ENCODE measurements around the gene IDNK. TPM values are rescaled to one million over a fixed set of nuclear protein-coding genes. Genes with fewer than 3 reads are reported as not detected.

The IDNK gene
- total RNA-seq, 1 donor from 2014 or later, result 3.7 TPM

DNA sequence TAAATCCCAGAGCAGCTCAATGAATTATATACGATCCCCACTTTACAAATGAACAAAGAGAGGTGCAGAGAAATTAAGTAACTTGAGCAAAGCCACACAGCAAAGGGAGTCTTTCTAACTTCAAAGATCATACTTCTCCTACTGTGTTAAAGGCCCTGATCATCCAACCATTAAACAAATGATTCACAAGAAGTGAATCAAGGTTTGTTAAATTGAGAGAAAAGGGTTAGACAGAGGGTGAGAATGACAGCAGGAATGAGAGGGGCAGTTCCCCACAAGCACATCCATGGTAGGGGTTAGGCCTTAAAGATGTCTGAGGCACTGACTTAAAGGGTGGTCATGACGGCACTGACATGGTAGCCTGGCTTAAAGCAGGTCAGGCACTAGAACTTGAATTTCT, 10.7 kb downstream of the IDNK start:
- DNase-seq, result no peak

DNA sequence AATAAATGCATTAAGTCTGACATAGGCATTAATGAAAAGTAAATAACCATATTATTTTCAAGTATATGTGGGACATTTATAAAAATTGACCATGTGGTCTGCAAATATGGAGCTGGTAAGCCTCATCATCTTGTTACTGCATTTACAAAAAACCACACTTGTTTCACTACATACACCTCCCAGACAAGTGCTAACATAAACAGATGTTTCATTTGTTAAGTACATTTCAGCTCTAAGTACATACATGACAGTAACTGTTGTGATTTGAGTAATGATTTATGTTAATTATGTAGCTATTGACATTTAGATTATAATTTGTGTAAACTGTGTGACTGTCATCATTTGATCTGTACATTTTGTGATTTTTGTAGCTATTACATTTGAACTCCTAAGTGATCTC, 13.9 kb downstream of the IDNK start:
- DNase-seq, result no peak

DNA sequence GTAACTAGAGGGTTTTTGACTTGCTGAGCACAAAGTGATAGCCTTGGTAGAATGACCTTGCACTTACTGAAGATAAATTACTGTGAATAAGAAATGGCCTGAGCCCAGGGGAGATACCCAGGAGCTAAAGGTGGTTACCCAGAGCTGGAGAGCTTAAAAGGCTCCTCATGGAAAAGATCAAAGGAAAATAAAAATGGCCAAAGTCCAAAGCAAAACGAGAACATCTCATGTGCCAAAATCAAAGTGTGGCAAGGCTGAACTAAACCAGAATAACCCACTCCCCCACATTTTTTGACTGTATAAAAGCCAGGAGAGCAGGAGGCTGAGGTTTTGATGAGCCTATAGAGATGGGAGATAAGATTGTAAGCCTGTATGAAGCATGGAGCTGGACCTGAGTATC, 14.4 kb downstream of the IDNK start:
- DNase-seq, result no peak

DNA sequence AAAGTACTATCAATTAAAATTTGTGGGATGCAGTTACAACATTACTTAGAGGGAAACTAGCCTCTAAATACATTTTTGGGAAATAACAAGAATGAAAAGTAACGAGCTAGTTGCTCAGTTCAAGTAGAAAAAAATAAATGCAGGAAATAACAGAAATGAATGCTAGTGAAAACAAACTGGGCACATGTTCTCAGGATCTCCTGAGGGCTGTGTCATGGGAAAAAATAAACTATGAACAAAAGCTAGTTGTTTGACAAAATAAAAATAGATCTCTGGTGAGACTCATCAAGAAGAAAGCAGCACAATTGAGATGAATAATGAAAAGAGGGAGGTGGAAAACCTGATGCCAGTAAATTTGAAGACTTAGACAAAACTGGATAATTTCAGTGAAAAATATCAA, 16.3 kb downstream of the IDNK start:
- DNase-seq, result no peak

DNA sequence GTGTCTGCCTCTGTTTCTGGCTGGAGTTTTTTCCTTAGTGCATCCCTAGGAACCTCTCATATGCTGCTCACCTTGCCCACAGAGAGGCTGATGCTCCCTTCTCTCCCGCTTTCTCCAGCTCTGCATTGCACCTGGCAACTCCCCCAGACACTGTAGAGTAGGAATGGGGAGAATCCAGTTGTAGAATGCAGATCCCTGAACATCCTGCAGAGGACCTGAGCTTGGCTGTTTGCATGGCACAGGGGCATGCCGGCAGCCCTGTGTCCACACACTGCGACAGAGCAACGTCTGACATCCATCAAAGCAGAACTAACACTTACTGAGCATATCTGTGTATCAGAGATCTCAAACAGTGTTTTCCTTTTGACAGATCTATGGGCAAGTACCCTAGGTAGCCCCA, 19.9 kb downstream of the IDNK start:
- DNase-seq, result no peak

DNA sequence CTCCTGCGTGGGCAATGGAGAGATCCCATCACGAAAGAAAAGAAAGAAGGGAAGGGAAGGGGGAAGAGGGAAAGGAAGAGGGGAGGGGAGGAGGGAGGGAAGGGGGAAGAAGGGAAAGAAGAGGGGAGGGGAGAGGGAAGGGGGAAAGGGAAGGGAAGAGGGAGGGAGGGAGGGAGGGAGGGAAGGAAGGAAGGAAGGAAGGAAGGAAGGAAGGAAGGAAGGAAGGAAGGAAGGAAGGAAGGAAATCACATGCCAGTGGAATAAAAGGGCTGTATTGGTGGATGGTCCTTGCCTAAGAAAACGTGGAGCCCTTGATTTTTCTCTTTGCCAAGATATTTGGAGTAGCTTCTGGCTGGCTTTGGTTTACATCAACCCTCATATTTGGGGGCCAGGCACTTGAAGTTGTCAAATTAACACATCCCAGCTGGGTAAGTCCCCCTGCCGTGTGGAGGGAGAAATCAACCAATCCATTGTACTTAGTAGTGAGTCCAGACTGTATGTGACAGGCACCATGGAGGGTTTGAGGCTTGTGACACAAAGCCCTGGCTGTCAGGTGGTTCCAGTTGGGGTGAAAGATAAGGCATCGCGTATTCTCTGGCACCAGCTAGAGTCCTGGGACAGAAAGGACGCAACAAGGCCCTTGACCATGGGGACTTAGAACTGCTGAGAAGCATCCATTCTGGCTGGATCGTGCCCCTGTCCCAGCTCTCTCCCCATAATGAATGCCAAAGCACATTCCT, 23.7 kb downstream of the IDNK start:
- peak; percentile 35 for DNase-seq

DNA sequence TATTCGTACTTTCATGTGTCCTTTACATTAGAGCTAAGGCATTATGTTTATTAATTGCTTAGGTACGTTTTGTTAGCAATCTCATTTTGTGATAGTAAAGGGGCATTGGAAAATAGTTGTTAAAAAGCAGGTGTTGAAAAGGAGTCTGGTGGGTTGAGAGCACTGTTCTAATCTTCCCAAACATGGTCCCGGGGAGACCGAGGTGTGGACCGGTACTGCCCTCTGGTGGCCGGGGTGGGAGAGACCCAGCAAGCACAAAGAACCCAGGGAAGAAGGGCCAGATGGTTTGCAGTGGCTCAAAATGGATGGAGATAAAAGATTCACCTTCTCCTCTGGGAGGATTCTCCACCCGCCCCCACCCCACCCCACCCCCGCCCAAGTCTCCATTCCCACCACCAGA, 26.1 kb downstream of the IDNK start:
- peak; percentile 64 for DNase-seq

DNA sequence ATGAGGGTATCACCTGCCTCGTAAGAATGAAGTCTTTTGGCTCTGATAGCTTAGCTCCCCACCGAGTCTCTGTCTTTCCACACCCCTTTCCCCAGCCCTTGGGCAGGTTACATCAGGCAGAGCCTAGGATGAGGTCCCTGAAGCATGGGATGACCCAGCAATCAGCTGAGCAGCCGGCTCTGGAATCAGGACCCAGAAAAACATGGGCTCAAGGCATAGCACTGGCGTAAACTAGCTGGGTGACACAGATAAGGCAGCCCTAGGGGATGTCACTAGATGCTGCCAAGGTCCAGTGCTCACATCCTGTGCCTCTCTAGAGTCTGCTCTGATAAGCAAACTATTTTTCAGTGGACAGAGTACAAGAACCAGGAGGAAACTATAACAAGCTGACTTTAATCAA, 26.6 kb downstream of the IDNK start:
- peak; percentile 2 for DNase-seq

DNA sequence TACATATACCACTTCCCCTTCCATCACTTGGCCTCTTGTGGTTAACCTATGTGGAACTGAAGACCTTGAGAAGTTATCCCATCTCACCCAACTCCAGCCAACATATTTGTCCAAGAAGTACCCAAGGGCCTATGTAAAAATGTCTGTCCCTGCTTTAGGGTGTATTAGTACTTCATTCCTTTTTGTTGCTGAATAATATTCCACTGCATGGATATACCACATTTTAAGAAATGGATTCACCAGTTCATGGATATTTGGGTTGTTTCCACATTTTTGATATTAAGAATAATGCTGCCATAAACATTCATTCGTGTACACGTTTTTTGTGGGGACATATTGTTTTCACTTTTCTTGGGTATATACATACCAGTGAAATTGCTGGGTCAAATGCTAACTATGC, 28.6 kb downstream of the IDNK start:
- no peak for DNase-seq

DNA sequence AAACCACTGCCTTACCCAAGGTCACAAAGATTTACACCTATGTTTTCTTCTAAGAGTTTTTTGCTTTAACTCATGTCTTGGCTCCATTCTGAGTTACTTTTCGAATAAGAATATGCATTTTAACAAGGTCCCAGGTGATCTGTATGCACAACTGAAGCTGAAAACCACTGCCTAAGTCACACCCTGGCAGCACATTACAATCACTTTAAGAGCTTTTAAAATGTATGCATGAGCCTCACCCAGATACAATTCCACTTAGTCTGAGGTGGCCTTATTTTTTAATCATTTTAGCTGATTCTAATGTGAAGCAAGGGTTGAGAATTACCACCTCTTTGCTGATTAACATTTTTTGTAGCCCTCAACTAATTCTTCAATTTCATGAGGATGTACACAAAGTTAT, 29.5 kb downstream of the IDNK start:
- DNase-seq, result no peak

DNA sequence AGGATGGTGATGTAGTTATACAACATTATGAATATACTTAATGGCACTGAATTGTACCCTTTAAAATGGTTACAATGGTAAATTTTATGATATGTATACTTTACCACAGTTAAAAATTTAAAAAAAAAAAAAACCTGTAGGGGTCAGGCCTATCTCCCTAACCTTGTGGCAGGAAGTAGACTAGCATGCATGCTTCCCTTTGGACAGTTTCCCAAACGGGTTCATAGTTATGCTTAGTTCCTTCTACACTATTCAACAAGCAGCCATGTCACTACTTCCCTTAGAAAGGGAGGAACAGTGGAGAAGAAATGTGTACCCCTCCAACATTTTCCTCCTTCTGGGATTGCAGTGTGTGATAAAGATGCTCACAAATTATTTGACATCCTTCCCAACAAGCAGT, 32.5 kb downstream of the IDNK start:
- no peak for DNase-seq

DNA sequence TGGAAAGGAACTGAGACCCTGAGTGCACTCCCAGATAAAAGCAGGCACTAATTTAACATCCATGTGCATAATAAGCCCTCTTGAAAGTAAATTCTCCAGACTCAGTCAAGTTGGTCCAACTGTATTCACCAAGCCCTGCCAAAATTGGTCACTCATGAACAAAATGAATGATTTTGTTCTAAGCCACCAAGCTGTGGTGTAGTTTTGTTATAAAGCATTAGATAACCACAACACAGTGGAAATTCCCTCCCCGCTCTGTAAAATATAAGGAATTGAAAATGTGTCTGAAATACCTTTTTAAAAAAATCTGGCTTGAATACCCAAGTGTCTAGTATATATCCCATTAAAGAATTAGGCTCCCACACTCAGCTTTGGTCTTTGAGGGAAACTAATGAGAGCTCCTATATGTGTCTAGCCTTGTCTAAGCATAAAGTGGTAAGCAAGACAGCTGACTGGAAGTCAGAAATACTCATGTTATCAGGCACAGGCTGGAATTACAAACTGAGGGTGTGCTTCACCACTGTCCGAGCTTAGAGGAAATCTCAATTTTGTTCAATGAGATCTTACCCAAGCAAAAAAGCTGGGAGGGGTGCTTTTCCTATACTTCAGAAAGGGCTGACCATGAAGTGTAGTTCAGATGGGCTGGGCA, 33.2 kb downstream of the IDNK start:
- no peak for DNase-seq

DNA sequence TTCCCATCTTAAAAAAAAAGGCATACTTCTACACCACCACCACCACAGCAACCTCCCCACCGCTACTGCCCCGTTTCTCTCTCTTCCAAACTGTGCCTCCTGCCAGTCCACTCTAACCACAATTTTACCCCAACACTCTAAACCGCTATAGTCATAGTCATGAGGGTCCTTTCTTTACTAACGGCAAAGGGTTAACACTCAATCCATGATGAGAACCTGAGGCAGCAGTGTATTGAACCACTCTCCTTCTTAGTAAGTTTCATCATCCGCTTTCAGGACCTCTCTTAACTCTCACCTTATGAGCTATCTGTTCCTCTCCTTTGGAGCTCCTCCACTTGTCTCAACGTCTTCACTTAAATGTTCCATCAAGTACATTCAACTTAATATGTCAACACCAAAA, 34.0 kb downstream of the IDNK start:
- no peak for DNase-seq

DNA sequence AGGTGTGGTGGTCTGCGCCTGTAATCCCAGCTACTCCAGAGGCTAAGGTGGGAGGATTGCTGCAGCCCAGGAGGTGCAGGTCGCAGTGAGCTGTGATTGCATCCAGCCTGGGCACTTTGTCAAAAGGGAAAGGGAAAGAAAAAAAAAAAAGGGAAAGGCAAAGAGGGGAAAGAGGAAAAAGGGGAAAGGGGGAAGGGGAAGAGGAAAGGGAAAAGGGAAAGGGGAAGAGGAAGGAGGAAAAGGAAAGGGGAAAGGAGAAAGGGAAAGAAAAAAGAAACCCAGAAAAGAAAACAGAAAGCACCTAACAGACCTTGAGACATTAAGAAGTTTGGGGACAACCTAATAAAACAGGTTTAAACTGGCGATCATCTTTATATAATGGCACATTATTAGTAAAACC, 40.0 kb downstream of the IDNK start:
- DNase-seq, result no peak

DNA sequence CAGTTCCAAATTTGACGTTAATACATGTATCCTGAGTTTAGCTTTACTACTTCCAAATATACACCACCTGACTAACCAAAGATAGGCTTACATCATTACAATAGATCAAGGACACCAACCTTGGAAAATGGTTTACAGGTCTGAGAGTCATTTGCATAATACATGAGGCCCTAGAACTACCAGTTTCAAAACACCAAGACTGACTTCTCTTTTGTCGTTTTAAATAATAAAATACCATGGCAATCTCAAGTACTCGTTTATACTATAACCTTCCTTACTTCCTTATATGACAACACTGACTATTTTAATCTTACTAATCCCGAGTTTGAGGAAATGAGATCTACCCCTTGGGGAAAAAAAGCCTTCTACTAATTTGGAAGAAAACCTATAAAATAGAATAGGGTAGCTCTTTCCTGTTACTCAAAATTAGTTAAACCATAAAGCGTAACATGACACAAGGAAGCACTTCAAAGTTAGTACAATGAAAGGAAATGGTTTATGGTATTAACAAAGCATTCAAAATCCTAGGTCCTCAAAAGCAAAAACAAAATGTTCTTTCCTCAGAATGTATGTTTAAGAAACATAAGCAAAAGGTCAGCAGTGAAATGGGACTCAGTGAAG, 42.7 kb downstream of the IDNK start:
- no peak for DNase-seq

DNA sequence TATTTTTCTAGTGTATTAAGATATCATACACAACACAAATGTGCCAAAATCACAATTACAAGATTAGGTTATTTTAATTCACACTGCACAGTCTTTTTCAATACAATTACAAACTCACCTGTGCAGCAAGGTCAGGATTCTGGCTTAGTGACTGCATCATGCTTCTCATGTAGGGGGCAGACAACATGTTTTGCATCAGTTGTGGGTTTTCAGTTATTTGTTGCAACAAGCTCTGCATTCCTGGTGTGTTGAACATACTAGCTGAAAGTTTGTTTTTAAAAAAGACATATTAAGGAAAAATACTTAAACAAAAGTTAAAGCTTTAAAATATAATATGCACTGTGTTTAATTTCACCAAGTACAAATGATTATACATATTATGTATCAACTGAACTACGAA, 46.1 kb downstream of the IDNK start:
- DNase-seq, result no peak

DNA sequence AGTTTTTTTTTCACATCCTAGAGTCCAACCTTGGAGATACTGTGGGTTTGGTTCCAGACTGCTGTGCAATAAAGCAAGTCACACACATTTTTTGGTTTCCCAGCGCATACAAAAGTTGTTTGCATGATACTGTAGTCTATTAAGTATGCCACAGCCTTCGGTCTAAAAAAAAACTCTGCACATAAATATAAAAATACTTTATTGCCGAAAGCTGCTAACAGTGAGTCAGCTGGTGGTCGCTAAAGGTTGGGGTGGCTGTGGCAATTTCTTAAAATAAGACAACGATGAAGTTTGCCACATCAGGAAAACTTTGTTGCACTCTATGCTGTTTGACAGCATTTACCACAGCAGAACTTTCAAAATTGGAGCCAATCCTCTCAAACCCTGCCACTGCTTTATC, 47.4 kb downstream of the IDNK start:
- DNase-seq, result no peak

DNA sequence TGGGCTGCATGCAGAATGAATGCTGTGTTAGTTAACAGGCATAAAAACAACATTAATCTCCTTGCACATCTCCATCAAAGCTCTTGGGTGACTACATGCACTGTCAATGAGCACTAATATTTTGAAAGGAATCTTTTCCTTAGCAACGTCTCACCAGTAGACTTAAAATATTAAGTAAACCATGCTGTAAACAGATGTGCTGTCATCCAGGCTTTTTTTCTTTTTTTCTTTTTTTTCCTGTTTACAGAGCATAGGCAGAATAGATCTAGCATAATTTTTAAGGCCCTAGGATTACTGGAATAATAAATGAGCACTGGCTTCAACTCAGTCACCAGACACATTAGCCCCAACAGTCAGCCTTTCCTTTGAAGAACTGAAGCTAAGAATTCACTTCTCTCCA, 48.5 kb downstream of the IDNK start:
- DNase-seq, result no peak

DNA sequence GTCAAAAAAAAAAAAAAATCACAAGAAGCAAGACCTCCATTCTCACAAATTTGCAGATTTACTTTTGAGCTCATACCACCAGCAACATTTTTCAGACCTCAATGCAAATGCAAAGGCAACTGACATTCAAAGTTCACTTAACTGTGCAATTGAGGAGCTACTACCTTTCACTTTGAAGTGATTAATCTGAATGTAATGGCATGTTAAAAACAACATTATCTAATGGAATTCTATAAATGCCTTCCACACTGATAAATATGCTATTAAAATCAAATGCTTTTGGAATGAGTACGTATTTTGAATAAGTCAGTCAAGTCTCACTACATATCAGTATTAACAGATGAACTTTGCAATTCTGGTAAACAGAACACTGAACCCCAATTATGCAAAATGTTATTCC, 52.5 kb downstream of the IDNK start:
- no peak for DNase-seq

DNA sequence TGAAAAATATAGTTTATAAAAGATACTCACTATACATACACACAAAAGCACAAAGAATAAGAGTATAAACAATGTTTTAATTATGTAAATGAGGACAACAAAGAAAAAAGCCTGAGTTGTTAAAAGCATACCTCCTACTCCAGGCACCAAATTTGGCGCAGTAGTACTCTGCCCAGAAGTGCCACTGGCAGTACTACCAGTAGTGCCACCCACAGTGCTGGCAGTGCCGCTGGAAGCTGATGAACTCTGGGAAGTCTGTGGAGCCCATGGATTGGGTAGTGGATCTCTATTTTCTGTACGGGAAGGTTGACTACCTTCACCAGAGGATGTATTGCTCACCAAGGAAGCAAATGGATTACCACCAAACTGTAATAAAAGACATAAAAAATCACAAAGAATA, 54.7 kb downstream of the IDNK start:
- DNase-seq, result no peak

DNA sequence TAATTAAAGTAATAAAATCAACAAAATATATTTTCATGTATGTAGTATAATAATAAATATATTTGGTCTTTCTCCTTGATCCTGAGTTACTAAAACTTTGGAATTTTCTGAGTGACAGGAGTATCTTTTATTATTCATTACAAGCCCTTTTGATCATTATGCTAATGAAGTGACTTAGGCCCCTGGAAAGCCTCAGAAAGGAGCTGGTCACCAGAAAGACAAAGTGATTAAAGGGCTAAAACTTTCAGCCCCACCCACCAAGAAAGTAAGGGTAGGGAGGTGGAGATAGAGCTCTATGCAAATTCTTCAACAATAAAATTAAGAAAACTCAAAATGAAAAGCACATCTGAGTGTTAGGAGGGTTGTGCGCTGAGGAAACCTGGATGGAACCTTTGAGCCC, 57.3 kb downstream of the IDNK start:
- no peak for DNase-seq

DNA sequence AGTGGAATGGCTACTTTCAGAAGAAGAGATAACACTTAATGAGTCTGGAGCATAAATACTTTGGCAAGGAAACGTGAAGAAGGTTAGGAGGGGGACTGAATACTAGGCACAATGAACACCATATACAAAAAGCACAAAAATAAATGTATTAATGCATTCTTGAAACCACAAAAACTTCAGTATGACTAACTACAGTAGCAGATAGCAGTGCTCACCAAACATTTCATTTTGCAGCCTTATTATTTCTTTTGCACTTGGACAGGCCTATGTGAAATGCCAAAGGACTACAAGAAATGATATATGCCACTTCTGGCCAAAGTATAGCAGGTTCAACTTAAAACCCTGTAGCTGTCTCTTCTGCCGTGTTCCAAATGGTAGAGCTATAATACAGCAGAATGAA, 58.5 kb downstream of the IDNK start:
- DNase-seq, result no peak

DNA sequence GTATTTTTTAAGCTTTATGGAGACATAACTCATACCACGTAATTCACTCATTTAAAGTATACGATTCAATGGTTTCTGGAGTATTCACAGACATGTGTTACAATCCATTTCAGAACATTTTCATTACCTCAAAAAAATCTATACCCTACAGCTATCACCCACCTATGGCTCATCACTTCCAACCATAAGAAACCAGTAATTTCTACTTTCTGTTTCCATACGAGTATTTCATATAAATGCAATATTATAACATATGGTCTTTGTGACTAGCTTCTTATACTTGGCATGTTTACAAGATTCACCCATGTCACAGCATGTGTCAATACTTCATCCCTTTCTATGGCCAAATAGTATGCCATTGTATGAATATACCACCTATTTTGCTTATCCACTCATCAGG, 66.0 kb downstream of the IDNK start:
- DNase-seq, result no peak

DNA sequence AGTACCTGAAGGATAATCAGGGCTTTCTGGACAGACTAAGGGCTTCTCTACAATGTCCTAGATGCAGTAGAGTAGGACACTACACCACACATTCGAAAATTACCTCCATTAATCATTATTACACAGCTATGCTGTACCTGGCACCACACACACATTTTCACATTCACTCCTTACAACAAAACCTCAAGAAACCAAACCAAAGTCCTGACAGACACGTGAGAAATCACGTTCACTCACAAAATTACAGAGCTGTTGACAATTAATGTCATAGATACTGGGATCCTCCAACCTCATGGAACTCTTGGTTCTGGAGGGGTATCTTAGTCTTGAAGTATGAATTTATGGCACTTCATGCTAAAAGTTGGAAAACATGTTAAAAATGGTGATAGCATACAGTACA, 68.5 kb downstream of the IDNK start:
- DNase-seq, result no peak

Measured in tongue (tissue), 2 donors.